Brain pericyte (primary cell): Measurements from ENCODE around the gene ZSCAN5A.
"Not testable (repeated sequence)": the region's sequence is repeated elsewhere in the genome, so short reads cannot be mapped to it uniquely, and the experiment has no call there.

Source experiments
- DNase-seq: peaks from one replicate; pipeline ENCODE4 v3.0.0-alpha.2; 2012; ENCODE audit warnings: low read depth, low spot score

Gene ZSCAN5A

DNA sequence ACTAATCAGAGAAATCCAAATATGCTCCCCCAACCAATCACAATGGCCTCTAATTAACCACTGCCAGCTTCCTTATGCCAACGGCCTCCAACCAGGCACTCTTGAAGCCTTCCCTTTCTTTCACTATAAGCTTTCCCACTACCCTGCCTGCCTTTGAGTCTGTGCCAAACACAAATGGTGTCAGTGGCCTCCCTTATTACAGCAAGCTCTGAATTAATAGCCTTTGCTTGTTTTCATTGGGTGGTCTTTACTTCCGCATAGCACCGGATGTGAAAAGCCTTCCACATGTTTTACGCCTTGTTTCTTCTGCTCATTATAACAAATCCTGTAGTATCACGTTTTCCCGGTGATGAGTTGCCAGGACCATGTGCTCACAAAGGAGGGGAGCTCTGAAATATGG, 43.5 kb downstream of the ZSCAN5A start:
- DNase-seq = no peak

- DNase-seq = no peak
These were observed 44.0 kb downstream of the ZSCAN5A start for GRCh38 chr19:56270676-56271075.

GRCh38 chr19:56269348-56269747, 45.3 kb downstream of the ZSCAN5A start:
- DNase-seq = no peak

- DNase-seq = no peak
These were observed 48.6 kb downstream of the ZSCAN5A start for GRCh38 chr19:56266051-56266450.

- DNase-seq = no peak
These were observed 51.3 kb downstream of the ZSCAN5A start for GRCh38 chr19:56263319-56263718.

DNA sequence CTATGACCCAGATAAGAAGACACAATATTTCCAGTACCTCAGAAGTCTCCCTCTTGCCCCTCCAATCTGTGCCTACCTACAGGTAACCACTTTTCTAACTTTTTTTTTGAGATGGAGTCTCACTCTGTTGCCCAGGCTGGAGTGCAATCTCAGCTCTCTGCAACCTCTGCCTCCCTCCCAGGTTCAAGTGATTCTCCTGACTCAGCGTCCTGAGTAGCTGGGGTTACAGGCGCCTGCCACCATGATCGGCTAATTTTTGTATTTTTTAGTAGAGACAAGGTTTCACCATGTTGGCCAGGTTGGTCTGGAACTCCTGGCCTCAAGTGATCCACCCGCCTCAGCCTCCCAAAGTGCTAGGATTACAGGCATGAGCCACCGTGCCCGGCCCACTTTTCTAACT, 52.7 kb downstream of the ZSCAN5A start:
- DNase-seq = not testable (repeated sequence)

DNA sequence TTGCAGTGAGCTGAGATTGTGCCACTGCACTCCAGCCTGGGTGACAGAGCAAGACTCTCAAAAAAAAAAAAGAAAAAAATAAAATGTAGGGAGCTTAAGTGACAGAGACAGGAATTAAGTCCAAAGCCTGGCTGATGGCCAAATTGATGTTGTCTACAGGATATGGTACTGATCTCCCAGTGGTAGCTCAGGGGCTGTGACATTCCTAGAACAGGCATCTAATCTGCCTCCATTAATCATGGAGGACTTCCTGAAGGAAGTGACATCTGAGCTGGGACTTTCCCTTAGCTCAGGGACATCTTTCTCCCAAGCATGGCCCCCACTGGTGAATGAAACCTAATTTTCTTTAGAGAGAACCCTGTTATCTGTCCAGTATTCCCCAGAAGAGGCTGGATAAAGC, 53.5 kb downstream of the ZSCAN5A start:
- no peak for DNase-seq

DNA sequence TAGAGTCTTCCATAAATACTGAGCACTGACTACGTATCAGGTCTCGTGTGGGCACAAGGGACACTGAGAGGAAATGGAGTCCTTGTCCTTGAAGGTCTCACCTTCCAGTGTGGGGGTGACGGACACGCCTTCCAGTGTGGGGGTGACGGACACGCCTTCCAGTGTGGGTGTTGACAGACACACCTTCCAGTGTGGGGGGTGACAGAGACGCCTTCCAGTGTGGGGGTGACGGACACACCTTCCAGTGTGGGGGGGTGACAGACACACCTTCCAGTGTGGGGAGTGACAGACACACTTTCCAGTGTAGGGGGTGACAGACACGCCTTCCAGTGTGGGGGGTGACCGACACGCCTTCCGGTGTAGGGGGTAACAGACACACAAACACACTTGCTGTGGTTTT, 56.4 kb downstream of the ZSCAN5A start:
- no peak for DNase-seq

DNA sequence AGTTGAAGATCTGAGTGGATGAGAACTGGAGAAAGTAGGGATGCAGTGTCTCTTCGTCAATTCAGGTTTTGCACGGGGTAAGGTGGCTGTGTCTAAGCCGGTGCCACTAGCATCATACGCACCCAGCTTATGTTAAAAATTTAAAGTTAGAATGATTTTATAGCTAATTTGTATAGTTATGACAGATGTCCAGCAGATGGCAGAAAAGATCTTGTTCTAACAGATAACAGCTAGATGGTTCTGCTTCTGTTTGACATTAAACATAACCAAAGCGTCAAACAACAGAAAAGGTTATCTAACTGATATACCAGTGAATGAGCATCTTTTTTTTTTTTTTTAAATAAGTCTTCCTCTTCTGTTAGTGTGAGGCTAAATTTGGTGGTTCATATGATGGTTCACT, 60.9 kb downstream of the ZSCAN5A start:
- DNase-seq = no peak

GRCh38 chr19:56252699-56253422, 61.8 kb downstream of the ZSCAN5A start:
- peak; percentile 27 for DNase-seq

DNA sequence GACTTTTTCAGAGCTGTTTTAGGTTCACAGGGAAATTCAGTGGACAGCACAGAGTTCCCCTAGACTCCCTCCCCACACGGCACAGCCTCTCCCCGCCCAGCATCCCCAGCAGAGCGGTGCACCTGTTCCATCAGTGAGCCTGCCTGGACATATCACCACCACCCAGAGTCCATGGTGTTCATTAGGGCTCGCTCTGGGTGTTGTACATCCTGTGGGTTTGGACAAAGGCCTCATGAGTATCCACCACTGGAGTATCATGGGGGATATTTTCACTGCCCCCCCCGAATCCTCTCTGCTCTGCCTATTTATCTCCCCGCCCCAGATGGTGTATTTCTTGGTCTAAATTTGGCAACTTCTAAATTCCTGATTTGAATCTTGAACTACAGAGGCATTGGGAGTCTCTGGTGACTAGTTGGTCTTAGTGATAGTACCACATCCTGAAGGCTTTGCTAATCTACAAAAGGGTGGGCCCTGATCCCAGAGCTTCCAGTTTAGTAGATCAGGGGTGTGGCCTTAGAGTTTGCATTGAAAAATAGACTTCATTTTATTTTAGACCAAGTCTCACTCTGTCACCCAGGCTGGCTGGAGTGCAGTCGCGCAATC, 65.8 kb downstream of the ZSCAN5A start:
- not testable (repeated sequence) for DNase-seq

DNA sequence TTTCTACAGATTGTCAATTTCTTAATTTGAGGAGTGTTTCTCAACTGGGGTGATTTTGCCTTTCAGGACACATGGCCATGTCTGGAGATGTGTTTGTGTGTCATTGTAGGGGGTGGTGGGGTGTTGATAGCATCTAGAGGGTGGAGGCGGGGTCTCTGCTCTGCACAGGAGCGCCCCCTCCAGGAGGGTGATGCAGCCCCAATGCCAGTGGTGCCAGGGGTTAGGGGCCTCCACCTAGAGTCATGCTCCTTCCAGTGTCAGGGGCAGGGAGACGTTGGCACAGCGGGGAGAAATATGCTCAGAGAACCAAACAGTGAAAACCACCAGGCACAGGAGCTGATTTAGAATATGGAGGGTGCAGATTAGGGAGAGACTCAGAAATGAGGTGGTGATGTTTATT, 68.9 kb downstream of the ZSCAN5A start:
- DNase-seq = not testable (repeated sequence)

- no peak for DNase-seq
These were observed 69.4 kb downstream of the ZSCAN5A start for GRCh38 chr19:56245121-56245740.

DNA sequence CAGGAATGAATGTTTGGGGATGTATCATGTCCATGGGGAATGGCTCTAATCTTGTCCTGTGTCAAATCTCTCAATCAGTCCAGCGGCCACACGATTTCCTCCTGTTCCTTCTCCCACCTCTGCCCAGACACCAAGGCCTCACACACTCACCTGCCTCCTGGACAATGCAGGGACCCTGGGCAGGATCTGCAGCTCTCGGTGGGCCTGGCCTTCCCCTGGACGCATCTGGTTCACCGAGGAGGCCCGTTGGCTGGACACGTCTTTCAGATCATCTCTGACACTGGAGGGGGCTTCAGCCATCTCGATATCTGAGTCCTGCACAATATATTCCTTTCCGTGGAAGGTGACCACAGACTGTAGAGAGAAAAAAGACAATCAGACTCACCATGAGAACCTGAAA, 91.2 kb downstream of the ZSCAN5A start:
- DNase-seq = no peak

DNA sequence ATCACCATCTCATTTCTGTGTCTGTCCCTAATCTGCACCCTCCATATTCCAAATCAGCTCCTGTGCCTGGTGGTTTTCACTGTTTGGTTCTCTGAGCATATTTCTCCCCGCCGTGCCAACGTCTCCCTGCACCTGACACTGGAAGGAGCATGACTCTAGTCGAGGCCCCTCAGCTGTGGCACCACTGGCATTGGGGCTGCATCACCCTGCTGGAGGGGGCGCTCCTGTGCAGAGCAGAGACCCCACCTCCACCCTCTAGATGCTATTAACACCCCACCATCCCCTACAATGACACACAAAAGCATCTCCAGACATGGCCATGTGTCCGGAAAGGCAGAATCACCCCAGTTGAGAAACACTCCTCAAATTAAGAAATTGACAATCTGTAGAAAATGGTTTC, 91.7 kb downstream of the ZSCAN5A start:
- DNase-seq = no peak

GRCh38 chr19:56221851-56222250, 92.8 kb downstream of the ZSCAN5A start:
- DNase-seq = no peak

GRCh38 chr19:56221442-56221841, 93.2 kb downstream of the ZSCAN5A start:
- not testable (repeated sequence) for DNase-seq

DNA sequence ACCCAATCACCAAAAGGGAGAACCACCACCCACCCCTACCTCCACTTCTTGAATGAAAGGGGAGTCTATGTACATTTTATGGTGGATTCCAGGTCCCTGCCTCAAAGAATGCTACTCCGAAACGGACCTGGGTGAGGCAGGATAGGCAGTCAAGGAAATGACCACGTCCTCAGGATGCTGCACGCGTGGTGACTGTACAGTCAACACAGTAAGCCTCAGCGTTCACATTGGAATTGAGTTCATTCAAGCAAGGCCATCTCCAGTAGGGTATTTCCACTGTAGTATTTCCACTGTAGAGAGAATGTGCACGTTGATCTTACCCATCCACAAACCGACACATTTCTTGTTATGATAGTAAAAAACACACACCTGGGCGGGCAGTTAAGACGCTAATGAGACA, 95.7 kb downstream of the ZSCAN5A start:
- no peak for DNase-seq

DNA sequence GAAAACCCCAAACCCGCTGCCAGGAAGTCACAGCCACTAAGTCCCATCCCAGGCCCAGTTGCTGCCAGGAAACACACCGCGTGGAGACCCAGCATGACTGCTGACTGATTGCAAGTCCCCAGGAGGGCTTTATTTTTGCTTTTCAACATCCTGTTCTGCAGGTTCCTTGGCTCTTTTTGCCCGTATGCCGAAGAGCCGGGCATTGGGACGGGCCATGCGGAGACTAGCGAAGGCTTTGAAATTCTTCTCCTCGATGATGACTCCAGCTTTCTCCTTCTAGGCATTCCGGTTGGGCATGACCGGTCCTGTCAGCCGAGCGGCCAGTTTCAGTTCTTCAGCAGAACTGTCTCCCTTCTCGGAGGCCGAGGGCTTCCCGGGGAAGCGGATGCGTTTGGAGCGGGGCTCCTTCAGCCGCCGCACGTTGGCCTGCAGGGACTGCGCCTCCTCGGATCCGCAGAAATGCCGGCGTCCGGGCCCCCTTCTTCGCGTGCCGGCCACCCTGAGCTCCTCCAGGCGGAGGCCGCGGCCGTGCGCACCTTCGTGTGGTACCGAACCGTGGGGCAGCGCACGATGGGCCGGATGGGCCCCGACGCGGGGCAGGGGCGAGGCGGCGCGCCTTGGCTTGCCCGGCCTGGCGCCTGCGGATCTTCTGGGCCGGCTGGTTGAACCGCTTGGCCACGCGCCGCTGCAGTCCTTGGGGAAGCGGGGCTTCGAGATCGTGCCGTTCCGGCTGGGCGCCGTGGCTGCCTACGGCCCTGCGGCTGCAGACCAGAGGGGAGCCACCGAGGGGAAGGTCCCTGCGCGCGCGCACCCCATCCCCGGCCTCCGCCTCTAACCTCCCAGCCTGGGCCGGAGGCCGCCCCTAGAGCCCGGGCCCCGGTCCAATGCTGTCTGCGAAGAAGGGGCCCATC, 97.3 kb downstream of the ZSCAN5A start:
- no peak for DNase-seq

GRCh38 chr19:56211718-56212117, 102.9 kb downstream of the ZSCAN5A start:
- DNase-seq = no peak

DNA sequence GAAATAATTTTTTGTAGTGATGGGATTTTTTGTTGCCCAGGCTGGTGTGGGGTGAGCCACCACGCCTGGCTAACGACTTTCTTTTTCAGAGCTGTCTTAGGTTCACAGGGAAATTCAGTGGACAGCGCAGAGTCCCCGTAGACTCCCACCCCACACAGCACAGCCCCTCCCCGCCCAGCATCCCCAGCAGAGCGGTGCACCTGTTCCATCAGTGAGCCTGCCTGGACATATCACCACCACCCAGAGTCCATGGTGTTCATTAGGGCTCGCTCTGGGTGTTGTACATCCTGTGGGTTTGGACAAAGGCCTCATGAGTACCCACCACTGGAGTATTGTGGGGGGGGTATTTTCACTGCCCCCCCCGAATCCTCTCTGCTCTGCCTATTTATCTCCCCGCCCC, 104.6 kb downstream of the ZSCAN5A start:
- not testable (repeated sequence) for DNase-seq

GRCh38 chr19:56209091-56209490, 105.5 kb downstream of the ZSCAN5A start:
- no peak for DNase-seq
